ENCODE data around the gene JAKMIP1. TPM values are rescaled to one million over a fixed set of nuclear protein-coding genes. Genes with fewer than 3 reads are reported as not detected.
A peak's percentile ranks its signal among the peaks of the same experiment; 100 is the strongest.

The JAKMIP1 gene
- total and polyA plus RNA-seq, 12 donors, result 0.14 to 5.3 (median 2.9) TPM; not detected in 2

DNA sequence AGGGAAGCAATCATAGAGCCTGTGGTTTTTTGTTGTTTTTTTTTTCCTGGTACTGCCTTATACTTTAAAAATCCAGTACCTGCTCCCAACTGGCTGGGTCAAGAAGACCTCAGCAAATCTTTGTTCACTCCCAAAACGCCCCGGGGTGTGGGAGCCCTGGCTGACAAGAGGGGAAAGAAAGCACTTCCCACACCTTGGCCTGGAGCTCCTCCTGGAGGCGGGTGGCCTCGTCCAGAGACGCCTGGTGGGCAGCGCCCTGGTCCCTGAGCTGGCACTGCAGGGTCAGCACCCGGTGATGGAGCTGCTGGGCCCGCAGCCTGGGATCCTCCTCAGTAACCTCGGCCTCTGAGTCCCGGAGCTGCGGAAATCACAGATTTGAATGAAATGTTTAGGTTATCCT, 220.4 kb downstream of the JAKMIP1 start:
- intact Hi-C loops (cut with DNase I), result no loop called here
- H3K27ac ChIP-seq, result no peak overlapping the region
- no peak overlapping the region for H3K4me3 ChIP-seq
- H3K9me3 ChIP-seq (replicated peaks in 1 of 3), result peaks cover 0 to 3% (median 0%) of the 10 kb centered on the region in 3 donors
- no peaks in the 10 kb centered on the region for H3K27me3 ChIP-seq
- DNase-seq, result peak in 1 of 7 donors; percentile 53
- no peaks in the 10 kb centered on the region for H3K36me3 ChIP-seq (replicated peaks in 1 of 2)
- no peak for TF ChIP-seq POLR2A (IDR thresholded peaks at IDR 0.05)
- TF ChIP-seq, protein P1, sequence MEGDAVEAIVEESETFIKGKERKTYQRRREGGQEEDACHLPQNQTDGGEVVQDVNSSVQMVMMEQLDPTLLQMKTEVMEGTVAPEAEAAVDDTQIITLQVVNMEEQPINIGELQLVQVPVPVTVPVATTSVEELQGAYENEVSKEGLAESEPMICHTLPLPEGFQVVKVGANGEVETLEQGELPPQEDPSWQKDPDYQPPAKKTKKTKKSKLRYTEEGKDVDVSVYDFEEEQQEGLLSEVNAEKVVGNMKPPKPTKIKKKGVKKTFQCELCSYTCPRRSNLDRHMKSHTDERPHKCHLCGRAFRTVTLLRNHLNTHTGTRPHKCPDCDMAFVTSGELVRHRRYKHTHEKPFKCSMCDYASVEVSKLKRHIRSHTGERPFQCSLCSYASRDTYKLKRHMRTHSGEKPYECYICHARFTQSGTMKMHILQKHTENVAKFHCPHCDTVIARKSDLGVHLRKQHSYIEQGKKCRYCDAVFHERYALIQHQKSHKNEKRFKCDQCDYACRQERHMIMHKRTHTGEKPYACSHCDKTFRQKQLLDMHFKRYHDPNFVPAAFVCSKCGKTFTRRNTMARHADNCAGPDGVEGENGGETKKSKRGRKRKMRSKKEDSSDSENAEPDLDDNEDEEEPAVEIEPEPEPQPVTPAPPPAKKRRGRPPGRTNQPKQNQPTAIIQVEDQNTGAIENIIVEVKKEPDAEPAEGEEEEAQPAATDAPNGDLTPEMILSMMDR (IDR thresholded peaks at IDR 0.05), result peak in 2 of 6 experiments; percentile 23 to 35
- WGBS, 4 donors, result 18 to 24% (median 19%) methylated on average over 11 of the region's 11 CpGs
- H3K4me1 ChIP-seq (replicated peaks in 1 of 2), result no peaks in the 10 kb centered on the region

DNA sequence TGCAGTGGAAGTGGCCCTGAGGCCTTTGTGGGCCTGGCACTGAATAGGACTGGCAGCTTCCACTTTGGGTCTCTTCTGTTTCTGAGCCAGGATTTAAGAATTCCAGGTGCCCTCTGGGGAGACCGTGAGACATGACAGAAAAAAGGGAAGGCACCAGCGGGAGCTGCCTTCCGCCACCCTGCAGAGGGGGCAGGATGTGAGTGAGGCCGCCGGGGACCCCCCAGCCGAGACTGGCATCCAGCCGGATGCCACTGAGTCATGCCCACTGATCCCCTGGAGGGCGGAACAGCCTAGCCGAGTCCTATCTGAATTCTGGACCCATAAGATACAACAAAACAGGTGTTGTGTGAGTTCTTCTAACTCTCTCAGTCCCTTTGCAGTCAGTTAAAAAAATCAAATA, 223.4 kb downstream of the JAKMIP1 start:
- H3K27ac ChIP-seq, result no peak overlapping the region
- no peak for DNase-seq
- peaks cover 6% of the 10 kb centered on the region for H3K27me3 ChIP-seq
- intact Hi-C loops (cut with DNase I), result no loop called here
- H3K4me3 ChIP-seq, result no peak overlapping the region
- no peaks in the 10 kb centered on the region for H3K4me1 ChIP-seq (replicated peaks in 1 of 2)
- no peak for TF ChIP-seq POLR2A (IDR thresholded peaks at IDR 0.05)
- TF ChIP-seq, protein P1 (IDR thresholded peaks at IDR 0.05), result no peak
- no peaks in the 10 kb centered on the region for H3K36me3 ChIP-seq (replicated peaks in 1 of 2)
- no peaks in the 10 kb centered on the region for H3K9me3 ChIP-seq (replicated peaks in 1 of 3)
- 79 to 85% (median 81%) methylated on average over 6 to 9 of the region's 9 CpGs for WGBS, 4 donors

DNA sequence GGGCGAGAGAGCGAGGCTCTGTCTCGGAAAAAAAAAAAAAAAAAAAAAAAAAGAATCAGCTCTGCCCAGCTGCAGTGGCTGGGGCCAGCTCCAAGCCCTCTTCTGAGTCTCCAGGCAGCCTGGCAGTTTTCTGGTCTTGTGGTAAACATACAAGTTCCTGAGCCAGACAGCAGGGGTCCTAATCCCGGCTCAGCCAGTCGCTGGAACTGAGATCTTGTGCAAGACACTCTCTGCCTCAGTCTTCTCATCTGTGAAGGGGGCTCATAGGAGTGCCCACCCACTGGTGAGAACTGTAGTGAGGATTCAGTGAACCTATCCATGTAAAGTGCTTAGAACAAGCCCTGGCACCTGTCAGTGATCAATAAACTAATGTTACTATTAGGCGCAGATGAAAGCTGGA, 223.9 kb downstream of the JAKMIP1 start:
- TF ChIP-seq, protein P1 (IDR thresholded peaks at IDR 0.05), result no peak
- TF ChIP-seq POLR2A (IDR thresholded peaks at IDR 0.05), result no peak
- no peaks in the 10 kb centered on the region for H3K36me3 ChIP-seq (replicated peaks in 1 of 2)
- no peak overlapping the region for H3K4me3 ChIP-seq
- no peaks in the 10 kb centered on the region for H3K4me1 ChIP-seq (replicated peaks in 1 of 2)
- H3K27me3 ChIP-seq, result peaks cover 6% of the 10 kb centered on the region
- DNase-seq, result no peak
- H3K27ac ChIP-seq, result no peak overlapping the region
- intact Hi-C loops (cut with DNase I), result no loop called here
- H3K9me3 ChIP-seq (replicated peaks in 1 of 3), result no peaks in the 10 kb centered on the region
- WGBS, 4 donors, result 73 to 93% (median 82%) methylated on average over 6 of the region's 6 CpGs

Other genes with a start within 250 kb of the JAKMIP1 start
- gene C4orf50, start 182.1 kb downstream of the JAKMIP1 start, total RNA-seq, result under 1 TPM in 5 of 9 donors, not detected in 4; 0.08 to 0.70 (median 0.57) TPM
- 1 to 10 TPM in 1 of 3 donors, under 1 TPM in 2; 0.27 to 1.4 (median 0.55) TPM for gene C4orf50, start 182.1 kb downstream of the JAKMIP1 start, polyA plus RNA-seq
- 10 to 100 TPM; 20.8 to 64.4 (median 36.5) TPM for gene WFS1, start 69.3 kb upstream of the JAKMIP1 start, total RNA-seq
- 10 to 100 TPM; 21.8 to 24.8 (median 22.6) TPM for gene WFS1, start 69.3 kb upstream of the JAKMIP1 start, polyA plus RNA-seq